HG03520 (cell line): Measurements from ENCODE around the gene EML4.

Experiments
- ATAC-seq: cut with Tn5 transposase; IDR thresholded peaks from one replicate; pipeline ENCODE4 v1.9.1; 2021; ENCODE audit warnings: mild to moderate bottlenecking, moderate library complexity; ENCODE audit not compliant: unreplicated experiment

The EML4 gene

DNA sequence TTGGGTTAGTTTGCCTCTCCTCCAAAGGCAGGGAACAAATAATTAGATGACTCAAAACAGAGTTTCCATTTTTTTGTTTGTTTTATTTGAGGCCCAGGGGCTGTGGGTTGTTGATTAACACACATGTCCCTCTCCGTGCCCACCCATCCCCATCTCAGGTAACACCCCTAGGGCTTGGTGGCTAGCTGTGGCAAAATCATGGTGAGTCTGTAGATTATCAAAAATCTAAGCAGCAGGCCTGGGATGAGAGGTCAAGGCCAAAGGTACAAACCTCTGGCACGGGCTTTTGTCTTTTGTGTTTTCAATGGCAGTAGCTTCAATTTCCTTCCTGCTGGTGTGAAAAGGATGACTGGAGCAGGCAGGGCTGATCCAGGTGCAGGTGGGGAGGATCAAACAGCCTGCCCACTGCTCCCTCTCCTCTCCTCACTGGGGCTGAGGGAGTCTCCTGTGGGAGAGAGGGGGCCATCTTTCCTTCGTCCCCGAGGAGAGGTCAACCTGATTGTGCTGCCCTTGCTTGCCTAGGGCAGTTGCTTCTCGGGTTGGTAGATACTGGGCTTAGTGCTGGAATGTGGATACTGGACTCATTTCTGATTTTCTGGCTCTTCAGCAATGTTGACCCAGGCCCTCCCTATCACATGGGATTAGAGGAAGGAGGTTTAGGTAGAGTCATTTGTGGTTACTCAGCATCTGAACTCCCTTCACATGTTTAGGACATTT is 31.9 kb upstream of the EML4 start:
- no peak for ATAC-seq

DNA sequence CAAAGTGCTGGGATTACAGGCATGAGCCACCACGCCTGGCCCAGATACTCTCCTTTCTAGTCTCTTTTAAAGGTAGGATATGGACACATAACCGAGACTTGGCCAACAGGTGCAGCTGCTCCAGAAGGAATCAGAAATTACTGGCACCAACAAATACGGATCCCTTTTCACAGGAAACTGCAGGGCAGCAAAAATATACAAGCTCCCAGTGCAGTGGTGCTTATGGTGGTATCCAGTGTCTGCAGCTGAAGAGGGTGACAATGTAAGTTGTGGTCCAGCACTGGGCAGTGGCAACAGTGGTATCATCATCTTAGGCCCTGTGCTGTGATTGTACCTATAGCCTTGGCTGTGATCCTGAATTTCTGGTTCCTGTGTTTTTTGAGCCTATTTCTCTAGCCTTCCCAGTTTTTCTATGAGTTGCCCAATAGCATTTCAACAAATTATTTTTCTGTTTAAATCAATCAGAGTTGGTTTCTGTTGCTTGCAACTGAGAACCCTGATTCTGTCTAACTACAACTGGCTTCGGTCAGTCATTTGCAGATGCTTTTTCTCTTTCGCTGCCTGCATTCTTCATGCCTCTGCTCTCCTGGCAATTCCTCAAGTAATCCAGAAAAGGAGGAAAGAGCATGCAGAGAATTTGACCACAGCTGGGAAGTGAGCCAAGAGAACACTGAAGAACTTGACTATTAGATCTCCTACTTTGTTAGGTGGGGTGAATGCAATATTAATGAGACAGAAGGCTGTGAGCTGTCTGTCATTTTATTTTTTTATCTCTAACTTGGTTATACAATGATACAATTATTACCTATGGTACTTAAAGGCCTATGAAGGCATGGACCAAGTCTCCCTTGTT is 30.8 kb upstream of the EML4 start:
- ATAC-seq, result no peak

DNA sequence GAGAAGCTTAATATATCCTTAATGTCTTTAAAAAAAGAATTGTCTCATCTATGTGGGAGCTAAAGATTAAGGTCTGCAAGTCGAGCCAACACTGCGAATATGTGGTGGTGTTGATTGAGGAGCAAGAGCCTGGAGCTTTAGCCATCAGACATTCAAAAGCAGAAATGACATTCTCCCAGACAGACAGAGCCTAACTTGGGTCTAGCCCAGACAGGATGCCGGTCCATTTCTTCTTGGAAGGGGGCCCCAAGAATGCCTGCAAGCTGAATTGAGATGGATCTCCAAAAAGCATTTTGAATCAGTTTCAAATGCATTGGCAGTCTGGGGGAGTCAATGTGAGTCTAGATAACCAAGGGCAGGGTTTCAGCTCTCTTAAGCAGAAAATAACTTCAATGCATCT is 30.1 kb upstream of the EML4 start:
- no peak for ATAC-seq

DNA sequence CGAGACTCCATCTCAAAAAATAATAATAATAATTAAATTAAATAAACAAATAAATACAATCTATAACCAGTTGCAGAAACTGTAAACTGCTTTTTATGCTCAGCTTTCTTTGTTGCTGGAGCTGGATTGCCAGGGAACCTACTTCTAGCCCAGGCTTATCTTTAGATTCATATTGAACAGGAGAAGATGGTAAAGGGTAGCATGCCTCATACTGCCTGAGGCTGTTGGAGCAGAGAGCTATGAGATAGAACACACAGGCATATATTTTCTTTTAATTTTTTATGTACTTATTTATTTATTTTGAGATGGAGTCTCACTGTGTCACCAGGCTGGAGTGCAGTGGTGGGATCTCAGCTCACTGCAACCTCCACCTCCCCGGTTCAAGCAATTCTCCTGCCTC is 28.7 kb upstream of the EML4 start:
- ATAC-seq, result no peak

DNA sequence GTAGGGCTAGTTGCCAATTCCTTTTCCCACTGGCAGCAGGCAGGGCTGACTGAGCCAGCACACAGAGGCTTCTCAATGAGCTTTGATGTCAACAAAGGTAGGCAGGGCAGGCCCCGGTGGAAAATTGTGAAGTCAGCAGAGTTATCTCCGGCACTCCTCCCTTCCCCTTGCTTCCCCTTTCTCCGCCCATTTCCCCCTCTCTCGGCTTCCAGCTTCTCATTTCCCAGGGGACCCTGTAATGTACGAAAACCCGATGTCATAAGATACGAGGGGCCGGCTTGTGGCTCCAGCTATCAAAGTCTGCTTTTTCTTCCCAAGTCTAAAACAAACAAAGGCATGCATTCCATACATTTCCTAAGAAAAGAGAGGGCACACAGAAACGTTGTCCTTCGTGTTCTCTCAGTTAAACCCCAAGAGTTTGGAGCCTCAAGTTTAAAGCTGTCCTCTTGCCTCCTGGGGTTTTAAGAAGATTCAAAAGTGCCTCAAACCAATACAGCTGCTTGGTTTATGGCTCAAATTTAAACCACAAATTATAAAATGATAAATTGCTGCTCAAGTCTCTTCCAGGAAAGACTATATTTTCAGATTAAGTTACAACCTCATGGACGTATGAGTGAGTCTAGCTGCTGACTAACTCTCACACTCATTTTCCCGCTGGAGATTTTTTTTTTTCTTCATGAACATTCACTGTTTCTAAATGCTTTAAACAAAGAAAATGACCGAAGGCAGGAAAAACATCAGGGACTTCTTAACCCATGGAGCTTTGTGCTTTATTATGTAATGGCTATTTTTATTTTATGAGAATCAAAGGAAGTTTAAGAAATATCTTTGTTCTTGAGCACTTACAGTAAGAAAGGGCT is 27.2 kb upstream of the EML4 start:
- no peak for ATAC-seq

DNA sequence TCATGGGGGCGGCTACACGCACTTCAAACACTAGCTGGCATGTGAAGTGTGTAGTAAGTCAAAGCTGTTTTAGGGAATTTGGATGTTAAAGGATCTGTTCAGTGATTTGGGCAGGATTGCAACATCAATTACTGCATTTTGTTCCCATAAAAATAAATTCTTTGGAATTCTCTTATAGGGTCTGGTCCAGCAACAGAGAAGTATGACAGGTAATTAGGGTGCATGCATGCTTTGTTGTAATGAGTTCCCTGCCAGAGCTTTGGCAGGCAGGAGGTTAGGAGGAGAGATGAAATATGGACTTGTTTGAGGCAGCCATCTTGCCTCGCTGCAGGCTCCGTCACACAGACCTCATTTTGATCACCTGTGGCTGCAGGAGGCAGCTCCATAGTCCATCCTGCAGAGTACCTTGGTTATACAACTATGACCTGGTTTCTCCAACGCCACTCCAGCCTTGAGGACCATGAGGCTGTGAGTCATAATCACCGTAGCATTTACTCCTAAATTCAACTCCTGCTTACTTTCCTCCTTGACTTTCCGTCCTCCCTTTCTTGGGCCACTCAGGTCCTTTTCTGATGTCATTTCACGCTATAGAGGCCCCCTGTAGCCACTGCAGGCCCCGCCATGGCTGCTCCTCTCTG is 26.5 kb upstream of the EML4 start:
- no peak for ATAC-seq

DNA sequence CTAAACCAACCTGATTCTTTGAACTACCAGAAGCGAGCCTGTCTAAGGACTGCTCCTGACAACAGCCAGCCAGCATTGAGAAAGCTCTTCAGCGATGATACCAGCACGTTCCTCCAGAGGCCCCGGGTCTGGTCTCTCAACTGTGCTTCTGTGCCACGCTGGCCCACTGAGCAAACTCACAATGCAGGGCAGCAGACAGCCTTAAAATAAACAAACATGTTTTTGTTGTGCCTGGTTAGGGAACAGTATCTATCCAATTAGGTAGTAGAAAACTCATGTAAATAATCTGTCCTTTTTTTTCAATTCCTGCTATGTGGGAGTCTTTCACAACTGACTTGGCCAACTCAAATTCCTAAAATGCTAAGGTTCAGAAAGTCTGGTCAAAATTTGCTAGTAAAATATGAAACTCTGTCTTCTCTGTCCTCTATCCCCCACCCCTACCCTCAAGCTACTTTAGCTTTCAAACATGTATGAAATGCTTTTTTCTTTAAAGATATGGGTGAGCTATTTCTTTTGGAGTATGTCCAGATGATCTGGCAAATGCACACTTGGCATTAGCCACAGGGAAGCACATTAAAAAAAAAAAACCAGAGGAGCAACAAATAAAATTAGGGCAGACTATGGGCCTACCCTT is 21.4 kb upstream of the EML4 start:
- ATAC-seq, result no peak

DNA sequence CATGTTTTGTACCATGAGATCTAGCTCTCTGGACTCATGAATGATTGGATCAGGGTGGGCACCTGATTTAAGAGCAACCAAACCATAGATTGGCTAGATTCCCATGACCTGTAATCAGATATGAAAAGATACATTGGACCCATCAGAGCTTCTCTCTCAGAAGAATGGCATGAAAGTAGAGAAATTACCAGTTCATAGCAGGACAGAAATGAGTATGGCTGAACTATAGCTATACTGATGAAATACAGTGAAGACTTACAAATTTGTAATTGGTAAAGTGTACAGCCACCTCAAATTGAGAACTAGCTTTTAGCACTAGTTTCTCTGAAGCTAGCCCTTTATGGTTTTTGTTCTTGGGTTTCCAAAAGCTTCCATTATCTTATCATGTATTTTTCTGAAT is 19.0 kb upstream of the EML4 start:
- no peak for ATAC-seq

DNA sequence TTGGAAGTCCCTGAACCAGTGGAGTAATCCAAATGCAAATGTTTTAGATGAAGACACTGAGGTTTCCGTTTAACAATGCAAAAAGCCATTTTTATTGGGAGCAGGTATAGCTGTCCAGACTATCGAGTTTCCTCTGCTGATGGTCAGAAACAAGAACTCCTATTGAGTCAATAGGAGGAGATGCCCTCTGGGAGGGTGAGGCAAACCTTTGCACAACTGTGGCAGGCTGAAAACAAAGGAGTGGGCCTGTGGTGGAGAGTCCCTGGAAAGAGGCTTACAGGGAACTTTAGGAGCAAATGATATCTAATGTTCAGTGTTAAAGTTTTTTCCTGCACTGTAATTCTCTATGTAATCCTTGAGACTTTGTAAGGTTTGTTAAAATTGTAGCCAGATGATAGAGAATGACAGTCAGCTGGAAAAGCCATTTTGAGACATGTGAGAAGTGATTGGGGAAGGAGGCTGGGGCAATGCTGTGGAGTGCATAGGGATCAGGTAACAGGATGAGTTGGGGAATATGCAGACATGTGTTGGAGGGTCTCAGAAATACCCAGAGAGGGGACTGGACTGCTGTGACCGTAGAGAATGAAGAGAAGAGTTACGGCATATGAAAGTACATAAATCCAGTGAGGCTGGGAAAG is 15.1 kb upstream of the EML4 start:
- ATAC-seq, result no peak

DNA sequence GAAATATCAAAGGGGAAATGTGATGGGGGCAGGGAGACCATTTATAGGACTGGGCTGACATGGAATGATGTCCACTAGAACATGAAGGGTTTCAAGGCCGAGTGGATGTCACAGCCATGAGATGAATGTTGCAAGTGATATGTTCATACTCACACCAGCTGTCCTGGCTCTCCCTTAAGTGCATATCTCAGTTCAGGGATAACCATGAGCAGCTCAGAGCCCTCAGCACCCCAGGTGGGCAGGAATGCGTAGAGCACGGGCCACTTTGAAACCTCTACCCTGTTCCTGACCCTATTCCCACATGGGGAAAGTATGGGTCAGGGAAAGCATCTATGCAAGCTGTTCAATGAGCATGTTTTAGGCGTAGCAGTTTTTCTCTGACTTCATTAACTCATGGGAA is 12.4 kb upstream of the EML4 start:
- no peak for ATAC-seq

DNA sequence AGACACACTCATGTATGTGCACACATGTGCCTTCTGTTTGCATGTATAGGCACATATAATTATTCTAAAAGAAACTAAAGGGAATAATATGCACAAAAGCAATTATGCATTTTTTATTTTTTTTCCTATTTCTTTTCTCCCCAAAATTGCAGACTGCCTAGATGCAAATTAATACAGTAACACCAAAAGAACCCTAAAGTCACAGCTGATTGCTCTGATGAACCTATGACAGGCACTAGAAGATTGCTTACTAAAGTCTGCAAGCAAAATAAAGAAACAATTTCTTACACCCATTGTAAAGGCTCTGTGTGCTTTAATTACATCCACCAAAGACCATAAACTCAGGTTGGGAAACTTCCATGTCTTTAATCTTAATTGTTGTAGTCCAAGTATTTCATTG is 7.7 kb upstream of the EML4 start:
- no peak for ATAC-seq

DNA sequence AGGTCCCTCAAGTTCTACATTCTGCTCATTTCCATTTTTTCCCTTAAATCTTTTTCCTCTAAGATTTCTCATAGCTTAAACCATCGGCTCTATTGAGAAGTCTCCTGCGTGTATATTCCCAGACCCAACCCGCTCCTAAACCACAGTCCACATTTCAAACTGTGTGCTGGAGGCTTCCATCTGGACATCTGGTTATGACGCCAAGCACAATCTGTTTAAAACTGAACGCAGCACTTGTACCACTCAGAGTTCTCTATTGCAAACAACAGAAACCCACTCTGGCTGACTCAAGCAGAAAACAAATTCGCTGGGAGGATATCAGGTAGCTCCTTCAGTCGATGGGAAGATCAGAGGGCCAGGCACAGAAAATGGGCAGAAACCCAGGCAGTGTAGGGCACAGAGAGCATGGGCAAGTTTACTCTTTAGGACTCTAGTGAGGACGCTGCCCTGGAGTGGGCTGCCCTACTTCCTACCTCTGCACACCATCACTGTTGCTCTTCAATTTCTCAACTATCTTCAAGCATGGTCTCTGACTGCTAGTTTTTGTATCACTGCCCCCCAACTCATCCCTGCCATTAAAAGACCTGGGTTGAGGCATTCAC is 5.6 kb upstream of the EML4 start:
- no peak for ATAC-seq

DNA sequence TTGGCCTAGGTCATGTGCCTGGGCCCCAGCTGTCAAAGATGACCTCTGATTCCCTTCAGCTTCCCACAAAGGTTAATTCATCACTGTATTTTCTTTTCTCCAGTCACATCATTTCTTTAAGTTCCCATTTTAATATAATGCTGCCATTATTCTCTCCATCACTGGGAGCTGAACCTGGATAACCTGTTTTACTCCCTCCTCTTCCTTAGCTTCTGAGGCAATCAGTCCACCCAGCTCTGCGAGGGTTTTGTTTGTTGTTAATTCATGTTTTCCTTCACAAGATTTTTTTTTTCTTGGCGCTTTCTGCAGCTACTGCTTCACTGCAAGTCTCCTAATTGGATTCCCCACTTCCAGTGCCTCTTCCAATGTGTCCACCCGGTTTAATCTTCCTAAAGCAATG is 5.1 kb upstream of the EML4 start:
- ATAC-seq, result no peak

DNA sequence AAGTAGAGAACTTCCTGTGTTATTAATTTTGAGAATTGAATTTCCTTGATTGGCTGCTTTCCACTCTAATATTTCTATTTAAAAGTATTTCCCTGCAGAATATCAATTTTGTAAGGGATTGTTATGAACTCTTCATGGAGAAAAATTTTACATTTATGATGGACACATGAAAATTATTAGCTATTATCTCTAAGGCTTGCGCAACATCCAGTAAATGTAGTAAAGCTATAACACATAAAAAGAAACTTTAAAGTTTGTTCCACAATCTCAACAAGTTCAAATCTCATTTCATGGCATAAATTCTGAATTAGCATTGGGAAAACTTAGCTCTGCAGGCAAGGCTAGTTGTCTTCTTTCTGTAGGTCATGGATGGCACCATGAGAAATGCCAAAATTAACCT is 4.2 kb upstream of the EML4 start:
- no peak for ATAC-seq

DNA sequence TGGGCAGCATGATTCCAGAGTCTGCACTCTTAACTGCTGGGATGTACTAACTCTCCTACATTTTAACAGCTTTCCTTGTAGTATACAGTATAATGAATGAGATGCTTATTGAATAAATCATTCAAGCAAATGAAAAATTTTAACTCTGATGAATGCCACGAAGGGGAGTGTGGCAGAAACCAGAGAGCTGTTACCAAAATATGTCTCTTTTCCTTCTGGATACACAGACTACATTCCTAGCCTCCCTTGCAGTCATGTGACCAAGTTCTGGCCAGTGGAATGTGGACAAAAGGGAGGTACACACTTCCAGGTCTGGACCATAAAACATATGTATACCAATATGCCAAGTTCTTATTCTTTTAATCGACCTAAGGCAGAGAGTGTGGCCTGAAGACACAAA is 1.7 kb upstream of the EML4 start:
- no peak for ATAC-seq

DNA sequence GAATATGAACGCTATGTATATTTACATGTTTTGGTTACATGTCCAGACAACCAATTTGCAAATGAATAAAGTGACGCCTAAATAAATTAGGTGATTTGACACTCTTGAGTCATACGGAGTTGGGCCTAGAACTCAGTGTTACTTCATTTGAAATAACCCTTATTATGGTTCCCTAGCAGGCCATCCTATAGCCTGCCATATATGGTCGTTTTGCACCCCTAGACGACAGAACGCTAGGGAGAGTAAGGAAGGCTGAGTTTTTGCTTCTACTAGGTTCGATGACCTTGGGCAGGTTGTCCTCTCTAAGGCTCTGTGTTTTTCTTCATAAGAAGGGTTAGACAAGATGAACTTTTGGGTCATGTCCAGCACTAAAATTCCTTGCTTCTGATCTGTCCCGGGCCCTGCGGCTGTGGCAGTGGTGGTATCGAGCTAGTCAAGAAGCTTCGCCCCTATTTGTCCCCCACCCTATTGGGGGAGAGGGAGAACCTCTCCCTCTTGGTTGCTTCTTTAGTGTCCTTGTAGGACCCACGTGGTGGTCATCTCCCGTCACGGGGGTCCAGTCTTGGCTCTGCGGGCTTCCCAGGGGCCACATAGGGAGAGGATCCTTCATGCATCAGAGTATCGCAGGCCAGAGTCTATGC is 574 bp upstream of the EML4 start:
- no peak for ATAC-seq

DNA sequence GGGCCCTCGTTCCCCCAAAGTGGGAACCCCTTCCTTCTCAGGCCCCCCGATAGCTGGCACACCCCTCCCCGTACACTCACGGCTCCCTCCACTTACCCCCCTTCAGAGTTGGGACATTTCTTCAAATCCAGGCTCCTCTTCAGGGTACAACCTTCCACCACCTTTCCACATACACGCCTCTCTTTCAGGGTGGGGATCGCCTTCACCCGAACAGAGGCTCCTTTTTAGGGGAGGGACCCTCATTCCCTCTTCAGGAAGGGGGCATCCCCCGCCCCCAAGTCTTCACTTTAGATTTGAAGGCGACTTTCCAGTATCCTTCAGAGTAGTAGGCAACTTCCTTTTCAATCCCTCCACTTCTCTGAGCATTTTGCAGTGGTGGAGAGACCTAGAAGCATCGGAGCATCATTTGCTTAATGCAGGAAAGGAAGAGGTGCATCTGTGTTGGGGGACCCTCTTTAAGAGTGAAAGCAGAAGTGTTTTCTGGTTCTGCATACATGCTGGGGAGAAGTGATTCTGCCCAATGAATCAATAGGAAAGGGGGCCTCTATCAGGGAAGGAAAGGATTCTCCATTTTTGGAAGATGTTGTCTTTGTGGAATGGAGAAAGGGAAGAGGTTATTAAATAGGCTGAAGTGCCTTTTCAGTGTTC is 845 bp downstream of the EML4 start:
- peak; percentile 23 for ATAC-seq

DNA sequence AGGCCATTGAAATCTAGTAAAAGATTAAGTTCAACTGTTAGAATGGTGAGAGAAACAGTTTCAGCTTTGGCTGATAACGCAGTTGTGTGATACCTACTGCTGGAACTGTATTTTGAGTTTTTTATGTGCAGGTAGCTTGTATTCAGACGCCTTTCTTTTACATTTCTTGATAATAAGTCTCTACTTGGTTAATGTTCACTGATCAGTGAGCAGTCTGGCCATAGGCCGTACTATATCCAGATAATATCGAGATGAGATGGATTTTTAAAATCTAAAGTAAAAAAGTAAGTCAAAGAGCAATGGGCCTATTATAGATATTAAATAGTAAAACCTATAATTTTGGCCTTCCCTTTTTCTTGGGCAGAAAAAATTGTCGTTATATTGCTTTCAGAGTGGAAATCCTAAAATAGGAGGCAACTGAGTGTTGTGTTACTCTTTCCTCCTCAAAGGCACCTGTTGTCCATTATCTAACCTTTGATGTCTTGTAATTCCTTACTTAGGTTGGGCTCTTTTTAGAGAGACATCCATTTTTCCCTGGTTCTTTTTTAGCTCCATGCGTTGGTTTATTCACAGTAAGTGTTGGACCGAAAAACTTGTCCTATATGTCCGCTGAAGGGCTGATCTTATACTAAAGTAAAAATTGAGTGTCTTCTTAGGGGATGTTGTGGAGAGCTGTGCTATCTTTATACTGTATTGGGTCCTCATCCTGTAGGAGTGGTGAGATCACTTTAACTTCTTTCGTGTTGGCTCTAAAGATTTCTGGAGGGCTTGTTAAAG is 1.7 kb downstream of the EML4 start:
- no peak for ATAC-seq
